Nephron progenitor cell (in vitro differentiated cells): ENCODE data around the gene PRKCA.
"Not testable (repeated sequence)": the region's sequence is repeated elsewhere in the genome, so short reads cannot be mapped to it uniquely, and the experiment has no call there.

Experiments used
- DNase-seq: peaks from one replicate; pipeline ENCODE4 v3.0.0; 2021
- H3K27ac Mint-ChIP-seq: 2 replicates; pipeline ENCODE4 v1.8.0; 2021; ENCODE audit warnings: mild to moderate bottlenecking, moderate library complexity, mixed read lengths
- H3K27me3 Mint-ChIP-seq: 2 replicates; pipeline ENCODE4 v1.8.0; 2021; ENCODE audit warnings: mild to moderate bottlenecking, low read depth, mixed read lengths; ENCODE audit not compliant: poor library complexity
- H3K36me3 Mint-ChIP-seq: 2 replicates; pipeline ENCODE4 v1.8.0; 2021; ENCODE audit warnings: low read depth, mixed read lengths
- H3K4me1 Mint-ChIP-seq: 2 replicates; pipeline ENCODE4 v1.8.0; 2021; ENCODE audit warnings: mixed read lengths
- H3K4me3 Mint-ChIP-seq: 2 replicates; pipeline ENCODE4 v1.8.0; 2021; ENCODE audit warnings: mild to moderate bottlenecking, moderate library complexity, mixed read lengths
- H3K9me3 Mint-ChIP-seq: 2 replicates; pipeline ENCODE4 v1.8.0; 2021; ENCODE audit warnings: mild to moderate bottlenecking, moderate library complexity, mixed read lengths
- CTCF ChIP-seq: fragments of 200-600 bp; sonication (generic); IDR thresholded peaks from 2 replicates; pipeline ENCODE4 v1.5.0; 2021; ENCODE audit warnings: antibody characterized with exemption

The PRKCA gene

GRCh38 chr17:66399441-66399840 is 97.0 kb downstream of the PRKCA start:
- no peak for TF ChIP-seq CTCF
- Mint-ChIP-seq H3K27me3 (peaks cover under 1% of the 10 kb centered on the region), H3K36me3 (peaks cover 10% of the 10 kb centered on the region), H3K27ac (no peak overlapping the region), H3K4me3 (no peak overlapping the region), H3K4me1 (peaks cover 8% of the 10 kb centered on the region), H3K9me3 (peaks cover 11% of the 10 kb centered on the region)
- DNase-seq, result no peak

- not testable (repeated sequence) for H3K27ac Mint-ChIP-seq, H3K4me3 Mint-ChIP-seq, H3K4me1 Mint-ChIP-seq, H3K27me3 Mint-ChIP-seq, H3K36me3 Mint-ChIP-seq, DNase-seq
- peaks cover 11% of the 10 kb centered on the region for H3K9me3 Mint-ChIP-seq
These were observed 97.8 kb downstream of the PRKCA start for GRCh38 chr17:66400041-66400688.

GRCh38 chr17:66400698-66401097 is 98.3 kb downstream of the PRKCA start:
- TF ChIP-seq CTCF, result no peak
- H3K27me3 Mint-ChIP-seq, result no peaks in the 10 kb centered on the region
- no peak overlapping the region for H3K4me3 Mint-ChIP-seq
- peaks cover 10% of the 10 kb centered on the region for H3K36me3 Mint-ChIP-seq
- H3K27ac Mint-ChIP-seq, result no peak overlapping the region
- no peak for DNase-seq
- peaks cover 8% of the 10 kb centered on the region for H3K4me1 Mint-ChIP-seq
- peaks cover 11% of the 10 kb centered on the region for H3K9me3 Mint-ChIP-seq

- H3K9me3 Mint-ChIP-seq, result peaks cover 11% of the 10 kb centered on the region
- H3K27me3 Mint-ChIP-seq, result no peaks in the 10 kb centered on the region
- TF ChIP-seq CTCF, result no peak
- peak overlapping the region; percentile 2 for H3K27ac Mint-ChIP-seq
- H3K4me1 Mint-ChIP-seq, result peaks cover 8% of the 10 kb centered on the region
- H3K4me3 Mint-ChIP-seq, result no peak overlapping the region
- peaks cover 10% of the 10 kb centered on the region for H3K36me3 Mint-ChIP-seq
- no peak for DNase-seq
These were observed 99.0 kb downstream of the PRKCA start for GRCh38 chr17:66401364-66401763.

GRCh38 chr17:66403846-66404556 is 101.6 kb downstream of the PRKCA start:
- no peak for TF ChIP-seq CTCF
- no peak overlapping the region for H3K4me3 Mint-ChIP-seq
- no peak overlapping the region for H3K27ac Mint-ChIP-seq
- H3K36me3 Mint-ChIP-seq, result peaks cover 4% of the 10 kb centered on the region
- H3K4me1 Mint-ChIP-seq, result peaks cover 8% of the 10 kb centered on the region
- H3K27me3 Mint-ChIP-seq, result peaks cover 1% of the 10 kb centered on the region
- H3K9me3 Mint-ChIP-seq, result peaks cover 4% of the 10 kb centered on the region
- no peak for DNase-seq

GRCh38 chr17:66405836-66406677 is 103.6 kb downstream of the PRKCA start:
- no peaks in the 10 kb centered on the region for H3K9me3 Mint-ChIP-seq
- peaks cover 8% of the 10 kb centered on the region for H3K4me1 Mint-ChIP-seq

More at GRCh38 chr17:66405836-66406677, 103.6 kb downstream of the PRKCA start:
- Mint-ChIP-seq H3K27ac (no peak overlapping the region), H3K4me3 (no peak overlapping the region), H3K27me3 (peaks cover 3% of the 10 kb centered on the region), H3K36me3 (no peaks in the 10 kb centered on the region)
- DNase-seq, result no peak
- TF ChIP-seq CTCF, result no peak
